Inferior parietal cortex (tissue), 1 donor: Measurements from ENCODE around the gene NECTIN4.
"Not testable (repeated sequence)": the region's sequence is repeated elsewhere in the genome, so short reads cannot be mapped to it uniquely, and the experiment has no call there.

Source experiments
- DNase-seq: peaks from one replicate; pipeline ENCODE4 v3.0.0-alpha.2; 2016; ENCODE audit errors: extremely low spot score

NECTIN4 gene

DNA sequence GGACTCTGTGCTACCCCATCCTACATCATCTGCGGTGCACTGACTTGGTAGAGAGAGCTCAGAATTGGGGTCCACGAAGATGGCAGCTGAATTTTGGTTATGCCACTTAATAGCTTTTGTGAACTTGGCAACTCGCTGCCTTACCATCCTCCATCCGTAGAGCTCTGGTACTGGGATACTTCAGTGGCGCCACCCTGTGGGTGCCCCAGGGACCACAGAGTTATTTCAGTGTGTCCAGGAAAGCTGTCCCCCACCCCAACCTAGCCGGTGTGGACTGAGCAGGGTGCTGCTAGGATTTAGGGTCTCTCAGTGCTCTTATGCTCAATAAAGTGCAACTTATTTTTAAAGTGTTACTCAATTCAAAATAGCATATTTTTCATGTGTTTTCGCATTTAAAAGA lies 34.6 kb downstream of the NECTIN4 start:
- no peak for DNase-seq

DNA sequence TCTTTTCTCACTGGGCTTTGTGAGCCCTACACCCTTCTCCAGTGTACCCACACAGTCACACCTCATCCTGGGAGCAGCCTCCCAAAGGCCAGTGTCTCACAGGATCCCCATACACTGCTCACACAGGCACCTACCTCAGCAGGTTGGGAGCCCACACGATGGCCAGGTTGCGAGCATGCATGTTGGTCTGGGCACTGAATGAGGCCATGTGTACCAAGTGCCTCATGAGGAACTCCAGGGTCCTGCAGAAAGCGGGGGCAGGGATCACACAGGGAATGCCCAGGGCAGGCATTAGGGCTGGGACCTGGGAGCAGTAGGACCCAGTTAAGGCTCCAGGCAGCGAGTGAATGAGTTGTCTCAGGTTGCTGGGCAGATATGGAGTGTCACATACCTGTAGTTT lies 35.1 kb downstream of the NECTIN4 start:
- DNase-seq: no peak

- DNase-seq: no peak
These were observed 36.5 kb downstream of the NECTIN4 start for GRCh38 chr1:161052899-161053298.

DNA sequence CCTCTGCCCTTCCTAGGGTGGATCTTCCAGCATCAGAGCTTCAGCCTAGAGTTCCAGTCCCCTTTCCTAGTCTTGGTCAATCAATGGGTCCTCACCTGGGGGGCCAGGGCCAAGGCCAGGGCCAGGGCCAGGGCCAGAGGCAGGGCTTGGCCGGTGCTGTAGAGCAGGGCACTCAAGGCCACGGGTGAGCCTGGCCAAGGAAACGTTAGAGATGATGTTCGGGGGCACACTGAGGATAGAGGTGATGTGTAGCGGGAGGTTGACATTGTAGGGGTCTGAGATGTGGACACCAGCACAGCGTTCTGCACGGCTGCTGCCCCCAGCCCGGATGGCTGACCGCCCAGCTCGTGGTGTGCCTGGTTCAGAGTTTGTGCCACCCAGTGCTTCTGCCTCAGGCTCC lies 38.1 kb downstream of the NECTIN4 start:
- DNase-seq: no peak

DNA sequence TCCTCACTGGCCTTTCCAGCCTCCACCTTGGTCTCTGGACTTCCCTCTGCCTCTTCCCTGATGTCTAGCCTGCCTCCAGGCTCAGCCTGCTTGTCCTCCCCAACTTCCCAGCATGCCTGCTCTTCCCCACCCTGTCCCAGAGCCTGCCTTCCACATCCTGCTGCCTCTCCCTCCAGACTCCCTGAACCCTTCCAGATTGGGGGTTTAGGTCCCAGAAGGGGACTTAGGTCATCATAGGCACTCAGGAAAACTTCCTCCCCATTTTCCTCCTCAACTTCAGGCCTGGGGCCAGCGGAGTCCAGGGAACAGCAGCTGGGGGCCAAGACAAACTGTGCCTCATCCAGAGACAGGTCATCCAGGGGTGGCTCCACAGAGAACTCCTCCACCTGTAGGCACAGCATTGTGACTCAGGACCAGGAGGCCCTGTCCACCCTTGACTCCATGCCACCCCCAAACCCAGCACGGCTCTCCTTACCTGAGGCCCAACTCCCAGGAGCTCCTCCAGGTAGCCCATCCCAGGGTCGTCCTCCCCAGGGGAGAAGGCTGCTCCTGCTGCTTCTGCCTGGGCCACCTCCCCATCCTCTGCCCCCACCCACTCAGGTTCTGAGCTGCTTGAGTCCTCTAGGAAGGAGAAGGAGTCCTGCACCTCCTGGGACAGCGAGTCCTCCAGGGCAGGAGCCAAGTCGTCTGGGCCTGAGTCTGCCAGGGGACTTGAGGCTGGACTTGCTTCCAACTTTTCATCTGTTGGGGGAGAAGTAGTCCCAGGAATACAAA lies 40.2 kb downstream of the NECTIN4 start:
- DNase-seq: no peak

- DNase-seq: no peak
These were observed 41.6 kb downstream of the NECTIN4 start for GRCh38 chr1:161047436-161048420.

GRCh38 chr1:161046605-161047228 lies 42.6 kb downstream of the NECTIN4 start:
- DNase-seq: no peak

DNA sequence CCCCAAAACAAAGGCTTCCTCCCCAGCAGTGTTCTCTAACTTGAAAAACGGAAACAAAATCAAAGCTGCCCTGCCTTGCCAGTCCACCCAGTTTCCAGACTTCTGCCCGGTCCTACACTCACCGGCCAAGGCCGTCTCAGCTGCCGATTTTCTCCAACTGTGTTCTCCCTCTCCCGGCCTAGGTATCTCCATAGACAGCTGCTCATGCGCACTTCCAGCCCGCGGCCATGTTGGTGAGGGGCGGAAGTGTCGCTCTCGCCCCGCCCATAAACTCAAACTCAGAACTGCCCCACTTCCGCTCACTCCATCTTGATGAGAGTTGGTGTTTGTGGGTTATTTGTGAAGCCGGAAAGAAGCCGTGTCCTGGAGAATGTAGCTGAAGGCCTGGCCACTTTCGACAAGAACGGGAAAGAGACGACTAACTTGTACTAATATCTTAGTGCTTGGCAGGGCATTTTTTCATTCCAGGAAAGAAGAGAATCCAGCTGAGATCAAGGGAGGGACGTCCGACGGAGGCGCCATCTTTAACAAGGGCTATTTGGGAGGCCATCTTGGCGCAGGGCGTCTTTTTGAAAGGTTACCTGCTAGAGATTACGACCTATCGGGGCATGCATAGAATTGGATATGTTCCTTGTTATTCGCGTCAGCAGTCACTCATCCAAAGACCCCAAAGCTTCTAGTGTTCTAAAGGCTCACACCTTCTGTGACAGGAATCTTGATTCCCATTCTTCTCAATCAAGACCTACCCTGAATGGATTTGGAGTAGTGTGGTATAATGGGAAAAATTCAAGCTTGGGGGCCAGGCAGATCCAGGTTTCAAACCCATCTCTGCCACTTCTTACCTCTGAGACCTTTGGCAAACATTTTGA lies 43.4 kb downstream of the NECTIN4 start, which contains the start of gene USF1:
Gene USF1, minus strand, starts transcription at position 242 of the 869 bp plus-strand sequence. CDS start 2,702 bp downstream, outside the sequence.
- DNase-seq: peak; percentile 98

GRCh38 chr1:161044908-161045735 lies 44.2 kb downstream of the NECTIN4 start:
- peak; percentile 60 for DNase-seq

- no peak for DNase-seq
These were observed 44.8 kb downstream of the NECTIN4 start for GRCh38 chr1:161044535-161044907.

GRCh38 chr1:161039546-161039945 lies 49.8 kb downstream of the NECTIN4 start:
- DNase-seq: no peak

DNA sequence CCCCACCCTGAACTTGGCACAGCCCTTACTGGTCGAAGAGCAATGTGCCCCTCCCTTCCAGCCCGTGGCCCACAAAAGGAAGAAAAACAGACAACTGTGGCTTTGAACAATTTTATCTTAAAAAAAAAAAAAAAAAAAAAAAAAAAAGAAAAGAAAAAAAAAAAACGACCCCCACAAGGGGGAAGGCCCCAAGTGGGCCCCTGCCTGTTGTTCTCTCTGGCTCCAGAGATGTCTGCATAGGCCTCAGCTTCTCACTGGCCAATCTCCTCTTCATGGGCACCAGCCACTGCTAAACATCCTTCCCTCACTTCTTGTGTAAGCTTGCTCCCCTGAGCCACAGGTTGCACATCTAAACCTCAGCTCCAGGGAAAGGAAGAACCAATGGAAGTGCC lies 50.2 kb downstream of the NECTIN4 start:
- no peak for DNase-seq

DNA sequence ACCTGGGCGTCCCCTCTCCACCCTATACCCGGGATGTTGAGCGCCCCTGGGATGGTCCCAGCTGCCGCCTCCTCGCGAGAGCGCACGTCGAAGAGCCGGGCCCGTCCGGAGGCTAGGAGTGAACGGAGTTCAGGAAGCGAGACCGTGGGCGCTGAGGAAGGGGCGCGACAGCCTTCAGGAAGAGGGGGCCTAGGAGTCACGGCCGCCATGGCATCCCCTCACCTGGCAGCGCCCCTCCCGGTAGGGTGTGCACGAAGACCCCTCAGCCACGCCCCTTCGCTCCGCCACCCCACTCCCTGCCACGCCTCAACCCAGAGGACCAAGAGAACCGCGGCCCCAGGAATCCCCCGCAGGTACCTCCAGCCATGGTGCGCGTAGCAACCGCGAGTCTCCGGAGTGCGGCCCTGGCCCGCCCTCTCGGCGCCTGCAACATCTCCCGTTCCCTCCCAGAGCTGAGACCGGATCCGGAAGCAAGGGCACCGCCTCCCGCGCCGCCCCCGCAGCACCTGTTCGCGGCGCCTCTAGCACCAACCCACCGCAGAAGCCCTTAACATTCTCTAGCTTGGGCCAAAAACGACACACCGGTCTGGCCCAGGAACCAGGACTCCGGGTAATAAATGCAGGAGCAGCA lies 50.7 kb downstream of the NECTIN4 start, which contains the start of gene TSTD1:
Gene TSTD1, minus strand, starts transcription at position 442 of the 631 bp plus-strand sequence. Its CDS starts 75 bp downstream, at position 367.
- DNase-seq: peak; percentile 22

DNA sequence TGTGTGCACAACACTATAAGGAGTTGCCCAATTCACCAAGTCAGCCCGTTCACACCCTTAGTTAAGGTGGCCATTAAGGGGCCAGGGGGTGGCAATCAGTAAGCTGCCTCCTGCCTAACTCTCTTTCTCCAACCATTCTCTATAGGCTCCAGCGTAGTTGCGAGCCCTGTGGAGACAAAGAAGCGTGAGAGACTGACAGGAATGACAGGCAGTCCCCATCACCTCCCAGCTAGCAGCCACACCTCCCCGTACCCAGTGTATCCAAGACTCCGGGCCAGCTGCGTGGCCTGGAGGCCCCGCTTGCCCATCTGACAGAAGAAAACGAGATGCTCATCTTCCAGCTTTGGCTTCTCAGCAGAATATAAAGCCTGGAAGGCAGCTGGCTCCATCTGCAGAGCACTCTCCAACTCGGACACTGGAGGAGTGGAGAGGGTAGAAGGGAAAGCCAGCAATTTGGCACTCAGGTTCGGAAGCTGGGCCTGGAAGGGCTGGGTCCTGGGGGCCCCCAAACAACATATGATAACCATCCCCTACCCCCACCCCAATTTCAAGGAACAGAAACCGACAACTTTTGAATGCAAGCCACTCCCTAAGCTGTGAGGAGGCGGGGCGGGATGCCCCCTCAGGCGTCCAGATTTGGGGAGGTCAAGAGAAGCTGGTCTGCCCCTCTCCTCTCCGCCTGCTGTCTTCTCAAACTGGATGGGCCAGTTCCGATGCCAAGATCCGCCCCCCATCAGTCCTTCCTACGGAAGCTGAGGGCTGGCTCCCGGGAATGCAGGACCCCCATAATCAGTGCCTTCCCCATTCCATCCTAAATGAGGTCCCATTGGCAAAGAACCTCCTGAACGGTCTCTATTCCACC lies 51.5 kb downstream of the NECTIN4 start:
- DNase-seq: no peak

GRCh38 chr1:161033751-161034150 lies 55.6 kb downstream of the NECTIN4 start:
- DNase-seq: no peak

DNA sequence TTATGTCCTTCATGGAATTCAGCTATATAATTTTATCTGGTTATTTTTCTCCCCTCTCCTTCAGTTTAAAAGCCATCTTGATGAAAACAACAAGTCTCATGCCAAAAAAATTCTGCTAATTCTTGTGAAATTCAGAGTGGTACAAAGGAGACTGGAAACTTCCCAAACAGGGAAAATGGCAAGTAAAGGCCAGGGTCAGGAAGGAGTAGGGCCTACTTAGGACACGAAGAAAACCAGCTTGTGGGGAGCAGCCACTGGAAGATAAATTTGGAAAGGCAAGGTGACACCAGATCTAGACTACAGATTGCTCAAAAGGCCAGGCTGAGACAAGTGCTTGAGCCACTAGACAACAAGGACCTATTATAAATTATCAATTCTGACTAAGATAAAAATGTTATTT lies 56.9 kb downstream of the NECTIN4 start:
- no peak for DNase-seq

DNA sequence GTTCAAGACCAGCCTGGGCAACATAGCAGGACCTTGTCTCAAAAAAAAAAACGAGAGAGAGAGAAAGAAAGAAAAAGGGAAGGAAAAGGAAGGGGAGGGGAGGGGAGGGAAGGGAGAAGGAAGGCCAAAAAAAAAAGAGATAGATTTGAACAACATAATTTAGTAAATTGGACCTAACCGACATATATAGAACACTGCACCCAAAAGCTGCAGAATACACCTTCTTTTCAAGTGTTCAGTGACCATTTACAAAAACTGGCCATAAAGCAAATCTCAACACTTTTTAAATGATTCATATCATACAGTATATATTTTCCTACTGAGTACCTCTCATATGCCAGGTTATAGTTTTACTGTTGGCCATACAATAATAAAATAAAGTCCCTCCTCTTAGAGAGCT lies 57.5 kb downstream of the NECTIN4 start:
- DNase-seq: no peak

DNA sequence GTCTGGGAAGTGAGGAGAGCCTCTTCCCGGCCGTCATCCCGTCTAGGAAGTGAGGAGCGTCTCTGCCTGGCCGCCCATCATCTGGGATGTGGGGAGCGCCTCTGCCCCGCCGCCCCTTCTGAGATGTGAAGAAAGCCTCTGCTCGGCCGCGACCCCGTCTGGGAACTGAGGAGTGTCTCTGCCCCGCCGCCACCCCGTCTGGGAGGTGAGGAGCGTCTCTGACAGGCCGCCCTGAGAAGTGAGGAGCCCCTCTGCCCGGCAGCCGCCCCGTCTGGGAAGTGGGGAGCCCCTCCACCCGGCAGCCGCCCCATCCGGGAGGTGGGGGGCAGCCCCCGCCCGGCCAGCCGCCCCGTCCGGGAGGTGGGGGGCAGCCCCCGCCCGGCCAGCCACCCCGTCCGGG lies 59.9 kb downstream of the NECTIN4 start:
- DNase-seq: not testable (repeated sequence)

GRCh38 chr1:161026954-161027353 lies 62.4 kb downstream of the NECTIN4 start:
- not testable (repeated sequence) for DNase-seq
